IMR-90 (cell line): ENCODE data around the gene SLTM.

Experiments
- BHLHE40 ChIP-seq: fragments of 150-350 bp; IDR thresholded peaks from 2 replicates; pipeline ENCODE4 v1.6.1; 2016; ENCODE audit warnings: mild to moderate bottlenecking, low read depth, low read length
- CEBPB ChIP-seq: IDR thresholded peaks from 2 replicates; pipeline ENCODE4 v1.6.1; 2012; ENCODE audit warnings: low read depth, low read length, improper control_type of control experiment
- CTCF ChIP-seq: conservative IDR thresholded peaks from 2 replicates; pipeline ENCODE4 v1.5.1; 2012; ENCODE audit warnings: mild to moderate bottlenecking, low read depth, low read length, improper control_type of control experiment
- POLR2A ChIP-seq: IDR thresholded peaks from 2 replicates; pipeline ENCODE4 v1.6.1; 2012; ENCODE audit warnings: mild to moderate bottlenecking, low read depth, low read length
- RCOR1 ChIP-seq: IDR thresholded peaks from 2 replicates; pipeline ENCODE4 v1.6.1; 2012; ENCODE audit warnings: mild to moderate bottlenecking, low read length, improper control_type of control experiment; ENCODE audit not compliant: insufficient replicate concordance
- RFX5 ChIP-seq: IDR thresholded peaks from 2 replicates; pipeline ENCODE4 v1.8.0; 2012; ENCODE audit warnings: low read depth, mild to moderate bottlenecking, low read length, moderate library complexity
- SMC3 ChIP-seq: fragments of 150-350 bp; IDR thresholded peaks from 2 replicates; pipeline ENCODE4 v1.6.1; 2016; ENCODE audit warnings: low read depth, mild to moderate bottlenecking, antibody characterized with exemption, low read length, moderate library complexity

DNA sequence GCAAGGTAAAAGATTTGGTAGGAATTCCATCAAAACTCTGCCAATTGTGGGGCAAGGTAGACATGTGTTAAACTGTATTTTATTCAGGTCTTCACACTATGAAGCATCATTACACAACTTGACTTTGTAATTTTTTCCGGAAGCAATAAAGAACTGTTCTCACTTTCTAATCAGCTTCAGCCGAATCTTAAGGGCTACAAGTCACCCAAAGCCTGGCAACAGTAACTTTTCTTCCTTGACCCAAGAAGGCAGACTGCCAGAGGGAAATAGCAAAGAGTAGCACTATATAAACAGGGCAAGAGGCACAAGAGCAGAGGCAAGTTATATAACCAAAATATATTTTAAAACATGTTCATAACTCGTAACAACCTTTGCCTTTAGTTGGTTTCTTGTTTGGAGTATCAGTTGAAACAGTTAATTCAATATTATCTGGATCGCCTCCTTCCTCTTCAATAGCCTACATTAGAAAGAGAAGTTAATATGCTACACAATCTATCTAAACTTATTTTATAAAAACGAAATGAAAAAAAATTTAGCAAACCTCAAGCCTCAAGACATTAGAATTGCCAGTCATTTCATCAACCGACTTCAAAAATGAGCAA, 1.4 kb downstream of the SLTM start:
- TF ChIP-seq RCOR1 (no peak), CEBPB (no peak), POLR2A (no peak), CTCF (no peak), SMC3 (no peak), BHLHE40 (no peak), RFX5 (no peak)
